Kidney (tissue), 14 donors: ENCODE measurements around the gene PIAS4. TPM values are rescaled to one million over a fixed set of nuclear protein-coding genes. Genes with fewer than 3 reads are reported as not detected.

Source experiments
- DNase-seq, 5 donors: peaks; one replicate each; pipeline ENCODE4 v3.0.0-alpha.2; 2013 to 2020
- FAIRE-seq: peaks from 2 replicates; lab custom pipeline; 2012; peaks lifted over from hg19 to GRCh38; lab: Jason Lieb, UNC
- H3K27ac ChIP-seq, 2 donors: one replicate each; pipeline ENCODE4 v1.7.0; 2013; ENCODE audit warnings: low read depth in 2 of 2, low read length in 2 of 2, inconsistent platforms in 1 of 2
- H3K27me3 ChIP-seq: one replicate; pipeline ENCODE4 v1.7.1; 2013; ENCODE audit warnings: low read length, inconsistent platforms; ENCODE audit not compliant: control insufficient read depth, insufficient read depth
- H3K36me3 ChIP-seq, 3 donors: one replicate each; pipeline versions ENCODE4 v1.7.0 to v1.7.1; 2013; ENCODE audit warnings: low read length in 3 of 3, control low read depth in 1 of 3, inconsistent platforms in 1 of 3; ENCODE audit not compliant: insufficient read depth in 3 of 3, control insufficient read depth in 2 of 3
- H3K4me1 ChIP-seq, 3 donors: one replicate each; pipeline versions ENCODE4 v1.7.0 to v1.7.1; 2013; ENCODE audit warnings: low read length in 3 of 3, inconsistent platforms in 1 of 3, low read depth in 1 of 3; ENCODE audit not compliant: control insufficient read depth in 2 of 3, insufficient read depth in 2 of 3
- H3K4me3 ChIP-seq, 3 donors: one replicate each; pipeline versions ENCODE4 v1.7.0 to v1.8.1; 2013; ENCODE audit warnings: low read length in 3 of 3, control low read depth in 1 of 3, inconsistent platforms in 1 of 3
- H3K9ac ChIP-seq, 3 donors: one replicate each; pipeline versions ENCODE4 v1.7.0 to v1.7.1; 2013; ENCODE audit warnings: low read length in 3 of 3, control low read depth in 1 of 3, inconsistent platforms in 1 of 3
- H3K9me3 ChIP-seq, 3 donors: one replicate each; pipeline versions ENCODE4 v1.7.0 to v1.7.1; 2013; ENCODE audit warnings: low read length in 3 of 3, control low read depth in 1 of 3, inconsistent platforms in 1 of 3; ENCODE audit not compliant: control insufficient read depth in 2 of 3, insufficient read depth in 1 of 3
- CTCF ChIP-seq: IDR thresholded peaks from 3 replicates; pipeline ENCODE4 v1.5.1; 2012; ENCODE audit warnings: mild to moderate bottlenecking, moderate library complexity, borderline replicate concordance; ENCODE audit not compliant: insufficient read depth; ENCODE audit errors: extremely low read depth
- intact Hi-C: fragments of 100-400 bp; cut with DNase I; formaldehyde crosslinking; loops from one replicate; pipeline ENCODE4 v1.11.1; 2022
- polyA plus RNA-seq: library from polyadenylated mRNA; stranded (reverse); fragments of 350-450 nt; fragmentation: Illumina TruSeq; extraction: RNeasy Lipid Tissue Mini Kit (QIAGEN cat#74804); gene quantifications from one replicate; pipeline ENCODE4 v1.2.3, GENCODE V29; 2014; ENCODE audit warnings: low read depth, low replicate concordance; ENCODE audit not compliant: insufficient read depth
- total RNA-seq: library from RNA; stranded (reverse); fragmentation: NEBNext Ultra II Directional; extraction: Animal tissue kit (Norgen Biotek cat#: 25700); gene quantifications from one replicate; pipeline ENCODE4 v1.2.1, GENCODE V29; 2021
- donor health status: control.
- donor health status: control.
- donor health status: control.
- donor health status: control.
- donor health status: control.
- donor health status: DM: yes; HTN: yes; CAD: no.
- donor health status: Normal renal cell carcinoma (clear cell type).

The PIAS4 gene
- total and polyA plus RNA-seq, 2 donors from 2014 or later = 9.8 to 25.0 TPM

GRCh38 chr19:4032436-4032835, 24.9 kb downstream of the PIAS4 start:
- intact Hi-C loops = no loop called here
- no peaks in the 10 kb centered on the region for H3K4me1 ChIP-seq
- no peak for DNase-seq
- no peak overlapping the region for H3K4me3 ChIP-seq
- no peak for FAIRE-seq
- H3K36me3 ChIP-seq = peaks cover 13 to 17% (median 16%) of the 10 kb centered on the region in 3 donors
- H3K27me3 ChIP-seq = no peaks in the 10 kb centered on the region
- H3K9ac ChIP-seq = no peak overlapping the region
- no peak for TF ChIP-seq CTCF
- H3K27ac ChIP-seq = no peak overlapping the region
- peaks cover 0 to 3% (median 0%) of the 10 kb centered on the region in 3 donors for H3K9me3 ChIP-seq

- no peak overlapping the region for H3K27ac ChIP-seq
- H3K9me3 ChIP-seq = peaks cover 0 to 3% (median 0%) of the 10 kb centered on the region in 3 donors
- H3K36me3 ChIP-seq = peaks cover 13 to 17% (median 16%) of the 10 kb centered on the region in 3 donors
- intact Hi-C loops = no loop called here
- TF ChIP-seq CTCF = no peak
- no peak overlapping the region for H3K4me3 ChIP-seq
- FAIRE-seq (no peak), DNase-seq (peak in 1 of 5 donors; percentile 75)
- no peaks in the 10 kb centered on the region for H3K4me1 ChIP-seq
- H3K27me3 ChIP-seq = no peaks in the 10 kb centered on the region
- H3K9ac ChIP-seq = no peak overlapping the region
Observed at GRCh38 chr19:4033028-4033956, 25.8 kb downstream of the PIAS4 start.

- Histone ChIP-seq H3K27ac (no peak overlapping the region), H3K4me1 (no peaks in the 10 kb centered on the region), H3K9me3 (peaks cover 0 to 3% (median 0%) of the 10 kb centered on the region in 3 donors), H3K27me3 (no peaks in the 10 kb centered on the region), H3K9ac (no peak overlapping the region), H3K36me3 (peaks cover 13 to 17% (median 16%) of the 10 kb centered on the region in 3 donors), H3K4me3 (no peak overlapping the region)
- no peak for TF ChIP-seq CTCF
- intact Hi-C loops = no loop called here
- FAIRE-seq (no peak), DNase-seq (no peak)
Observed at GRCh38 chr19:4034048-4035017, 26.8 kb downstream of the PIAS4 start.
